NCI-H2107 treated with DMSO at 0.1 percent for 48 hours (cell line): ENCODE data around the gene CDK14.

Experiments
- DNase-seq: peaks from one replicate; lab custom pipeline; 2025; ENCODE audit not compliant: unreplicated experiment; lab: John Stamatoyannopoulos, UW

The CDK14 gene

GRCh38 chr7:90677486-90678404, 81.6 kb downstream of the CDK14 start:
- DNase-seq, result no peak

- no peak for DNase-seq
Measured at GRCh38 chr7:90678986-90679385, 82.9 kb downstream of the CDK14 start.

- DNase-seq, result no peak
Measured at GRCh38 chr7:90680484-90680883, 84.4 kb downstream of the CDK14 start.

GRCh38 chr7:90681336-90682022, 85.4 kb downstream of the CDK14 start:
- DNase-seq, result no peak

DNA sequence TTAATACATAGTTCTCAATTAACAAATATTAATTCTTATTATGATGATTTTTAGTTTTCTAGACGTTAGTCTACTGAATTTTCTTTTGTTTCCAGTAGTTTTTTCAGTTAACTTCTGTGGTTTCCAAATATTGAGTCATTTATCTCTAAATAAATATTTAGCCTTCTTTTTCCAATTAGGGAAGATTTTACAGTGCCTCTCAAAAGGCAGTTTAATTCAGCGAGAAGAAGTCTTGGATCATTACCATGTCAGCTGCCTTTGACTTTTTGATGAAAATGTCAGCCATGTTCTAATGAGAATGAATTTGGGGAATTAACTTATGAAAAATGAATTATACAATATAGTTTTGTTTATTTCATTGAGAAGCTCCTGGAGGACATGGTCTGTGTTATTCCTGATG, 90.0 kb downstream of the CDK14 start:
- no peak for DNase-seq

DNA sequence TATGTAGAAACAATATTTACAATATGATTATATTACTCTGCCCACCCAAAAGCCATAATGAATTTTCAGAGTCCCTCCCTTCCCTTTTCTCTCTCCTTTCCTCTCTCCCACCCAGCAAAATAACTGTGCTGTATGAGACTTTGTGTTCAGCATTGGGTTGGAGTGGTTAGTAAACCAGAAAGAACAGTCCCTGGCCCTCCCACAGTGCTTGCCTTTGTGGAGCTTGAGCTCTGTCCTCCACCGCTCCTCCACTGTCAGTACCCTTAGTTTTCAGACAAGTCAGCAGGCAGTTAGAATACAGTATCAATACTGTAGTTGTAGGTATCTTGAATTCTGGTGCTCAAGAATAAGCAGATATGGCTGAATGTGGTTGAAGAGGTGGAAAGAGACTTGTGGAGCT, 92.7 kb downstream of the CDK14 start:
- no peak for DNase-seq

GRCh38 chr7:90689260-90689659, 93.1 kb downstream of the CDK14 start:
- DNase-seq, result no peak

- no peak for DNase-seq
Measured at GRCh38 chr7:90690159-90690858, 94.2 kb downstream of the CDK14 start.

GRCh38 chr7:90692396-90692795, 96.3 kb downstream of the CDK14 start:
- no peak for DNase-seq

- DNase-seq, result no peak
Measured at GRCh38 chr7:90692947-90693346, 96.8 kb downstream of the CDK14 start.

DNA sequence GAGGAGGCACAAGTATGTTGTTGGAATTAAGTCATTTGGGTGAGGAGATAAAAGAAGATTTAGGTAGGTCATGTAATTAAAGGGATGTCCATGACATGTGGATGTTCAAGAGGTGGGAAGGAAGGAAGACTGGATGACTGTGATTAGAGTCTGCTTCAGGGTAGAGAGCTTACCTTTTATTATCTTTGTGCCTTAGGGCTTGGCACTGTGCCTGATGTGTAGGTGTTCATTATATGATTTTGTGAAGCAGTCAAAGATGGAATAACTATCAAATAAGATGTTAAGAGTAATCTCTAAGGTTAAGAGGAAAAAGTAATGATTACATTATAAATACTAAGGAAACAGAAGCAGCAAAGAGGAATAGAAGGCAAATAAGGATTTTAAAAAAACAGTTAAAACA, 97.8 kb downstream of the CDK14 start:
- no peak for DNase-seq

- no peak for DNase-seq
Measured at GRCh38 chr7:90698616-90699015, 102.5 kb downstream of the CDK14 start.

DNA sequence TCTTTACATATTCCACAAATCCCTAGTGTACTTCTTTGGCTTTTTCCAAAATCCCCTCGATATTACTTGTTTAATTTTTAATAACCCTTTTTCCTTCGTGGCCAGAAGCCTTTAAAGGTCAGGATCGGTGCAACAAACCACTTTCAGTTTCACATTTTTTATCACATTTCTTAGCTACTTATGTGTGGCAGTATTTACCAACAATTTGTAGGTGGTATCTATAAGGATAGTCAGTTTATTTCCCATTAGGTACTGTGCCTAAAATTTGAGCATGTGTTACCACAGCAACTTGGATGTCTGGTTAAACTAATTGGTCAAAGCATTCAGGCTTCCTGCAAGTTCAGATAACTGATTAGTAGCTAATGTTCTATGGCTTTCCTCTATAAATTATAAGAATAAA, 104.9 kb downstream of the CDK14 start:
- no peak for DNase-seq

DNA sequence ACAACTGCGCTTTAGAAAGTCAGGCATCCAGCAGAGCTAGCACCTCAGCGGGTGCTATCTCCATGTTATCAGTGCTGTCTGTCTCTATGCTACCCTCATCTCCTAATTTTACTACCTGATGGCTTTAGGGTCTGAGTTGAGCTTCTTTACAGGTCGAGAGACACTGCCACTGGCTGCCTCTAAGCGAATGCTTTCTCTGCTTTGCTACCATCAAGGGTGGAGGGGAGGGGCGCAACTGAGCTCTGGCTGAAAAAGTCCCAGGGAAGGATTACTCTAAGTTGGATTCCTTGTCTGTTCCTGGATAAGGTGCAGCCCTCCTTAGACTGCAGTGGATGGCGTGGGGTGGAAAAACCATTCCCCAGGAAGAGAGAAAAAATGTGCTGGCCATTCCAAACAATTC, 105.7 kb downstream of the CDK14 start:
- no peak for DNase-seq

DNA sequence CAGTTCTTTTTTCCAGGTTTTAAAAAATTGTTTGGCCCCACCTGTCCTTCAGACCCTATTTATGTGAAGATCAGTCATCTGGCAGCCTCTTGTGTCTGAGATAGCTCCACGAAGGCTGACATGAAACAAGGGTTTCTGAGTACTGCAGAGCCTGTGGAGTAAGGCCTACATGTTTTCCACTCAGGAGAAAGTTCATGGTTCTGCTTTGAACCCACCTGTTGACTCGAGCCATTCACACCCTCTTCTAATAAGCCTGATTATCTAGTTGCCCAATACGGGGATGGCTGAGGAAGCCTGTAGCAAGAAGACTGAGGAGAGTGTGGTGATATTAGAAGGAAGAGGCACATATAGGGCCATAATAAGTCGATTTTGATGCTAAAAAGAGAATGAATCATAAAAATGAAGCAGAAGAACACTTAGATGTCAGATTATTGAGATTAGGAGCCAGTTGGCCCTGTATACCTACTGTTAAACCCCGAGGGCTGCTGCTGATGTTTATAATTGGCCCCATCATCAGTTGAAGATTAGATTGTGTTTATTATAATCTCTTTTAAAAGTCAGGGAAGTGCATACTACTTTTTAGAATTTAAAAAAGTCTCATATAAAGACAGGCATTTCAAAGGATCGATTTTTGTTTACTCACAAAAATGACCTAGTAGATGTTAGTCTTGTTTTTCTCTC, 109.4 kb downstream of the CDK14 start:
- no peak for DNase-seq

DNA sequence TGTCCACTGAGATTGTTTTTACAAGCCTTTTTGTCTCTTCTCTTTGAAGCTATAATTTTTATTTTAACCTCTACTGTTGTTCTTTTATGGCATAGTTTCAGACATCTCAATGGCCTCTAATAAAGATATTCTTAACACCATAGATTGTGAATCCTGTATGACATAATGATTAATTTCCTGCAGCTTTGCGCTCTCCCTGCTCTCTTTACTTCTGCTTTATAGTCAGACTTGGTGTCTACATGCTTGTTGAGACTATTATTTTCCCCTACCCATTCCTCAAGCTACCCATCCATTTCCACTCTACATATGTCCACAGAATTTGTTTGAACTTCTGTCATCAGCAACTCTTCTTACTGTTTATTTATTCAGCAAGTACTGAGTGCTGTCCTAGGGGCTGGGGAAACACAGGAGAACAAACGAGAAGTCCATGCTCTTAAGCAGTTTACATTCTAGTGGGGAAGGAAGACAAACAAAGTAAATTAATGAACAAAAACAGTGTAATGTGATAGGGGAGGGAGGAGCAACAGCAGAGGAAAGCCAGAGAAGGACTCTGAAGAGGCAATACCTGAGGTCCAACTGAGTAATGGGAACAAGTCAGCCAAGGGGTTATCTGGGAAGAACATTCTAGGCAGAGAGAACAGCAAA, 110.1 kb downstream of the CDK14 start:
- DNase-seq, result no peak

DNA sequence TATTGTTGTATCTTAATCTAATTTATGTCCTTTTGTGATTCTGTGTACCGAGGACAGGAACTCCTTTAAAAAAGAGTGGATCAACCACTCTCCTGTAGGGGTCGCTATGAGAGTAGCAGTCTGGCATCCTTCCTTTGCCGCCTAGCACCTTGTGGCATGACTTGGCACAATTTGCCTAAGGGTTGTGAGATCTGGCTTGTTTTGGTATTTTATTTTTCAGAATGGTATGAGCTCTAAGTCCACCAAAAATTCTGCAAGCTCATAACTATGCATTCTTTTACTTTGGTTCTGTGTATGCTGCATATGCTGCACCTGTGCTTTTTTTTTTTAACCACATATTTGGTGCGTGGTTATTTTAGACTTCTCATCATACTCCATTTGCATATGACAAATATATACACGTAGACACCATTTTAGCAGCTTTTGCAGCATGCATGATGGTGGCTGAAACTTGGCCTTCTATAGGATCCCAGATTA, 112.8 kb downstream of the CDK14 start:
- peak; percentile 15 for DNase-seq

GRCh38 chr7:90709501-90710465, 113.7 kb downstream of the CDK14 start:
- DNase-seq, result peak; percentile 44

DNA sequence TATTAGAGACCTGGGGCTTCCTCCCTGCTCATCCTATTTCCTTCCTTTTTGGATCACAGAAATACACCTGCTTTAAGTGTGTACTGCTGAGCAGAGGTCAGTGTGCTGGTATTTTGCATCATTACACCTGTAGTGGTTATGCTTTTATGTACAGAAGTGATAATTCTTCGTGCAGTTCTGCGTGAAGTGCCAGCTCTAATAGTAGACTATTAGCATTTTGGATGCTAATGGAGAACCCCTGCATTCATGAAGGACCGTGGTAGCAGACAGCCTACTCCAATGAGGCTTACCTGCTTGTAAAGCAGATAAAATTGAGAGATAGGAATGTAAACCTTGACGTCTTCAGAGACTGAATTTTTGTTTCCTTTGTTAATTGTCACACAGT, 114.3 kb downstream of the CDK14 start:
- DNase-seq, result no peak
